Mesenchymal stem cell (in vitro differentiated cells and primary cell): Measurements from ENCODE around the gene P3H2.

ENCODE experiments used
- DNase-seq: peaks from one replicate; pipeline ENCODE4 v3.0.0-alpha.2; 2013
- H2AFZ ChIP-seq: one replicate; pipeline ENCODE4 v1.6.1; 2013; ENCODE audit warnings: low read depth, mild to moderate bottlenecking, control low read depth, inconsistent platforms, low read length, moderate library complexity
- H2AK5ac ChIP-seq: 2 replicates; pipeline ENCODE4 v1.6.1; 2013; ENCODE audit warnings: low read length, moderate library complexity, mild to moderate bottlenecking, inconsistent platforms; ENCODE audit not compliant: severe bottlenecking
- H2BK120ac ChIP-seq: one replicate; pipeline ENCODE4 v1.6.1; 2013; ENCODE audit warnings: low read depth, mild to moderate bottlenecking, inconsistent platforms, low read length, moderate library complexity
- H2BK12ac ChIP-seq, 2 experiments: one replicate each; pipeline ENCODE4 v1.6.1; 2013; ENCODE audit warnings: inconsistent platforms in 2 of 2, low read length in 2 of 2, mild to moderate bottlenecking in 2 of 2, moderate library complexity in 2 of 2, control low read depth in 1 of 2
- H2BK15ac ChIP-seq: one replicate; pipeline ENCODE4 v1.6.1; 2013; ENCODE audit warnings: mild to moderate bottlenecking, low read depth, inconsistent platforms; ENCODE audit not compliant: poor library complexity, severe bottlenecking
- H2BK5ac ChIP-seq: 2 replicates; pipeline ENCODE4 v1.6.1; 2013; ENCODE audit warnings: low read depth, mild to moderate bottlenecking, low read length, control low read depth, inconsistent platforms; ENCODE audit not compliant: poor library complexity, severe bottlenecking
- H3K14ac ChIP-seq, 2 experiments: one replicate each; pipeline ENCODE4 v1.6.1; 2013; ENCODE audit warnings: inconsistent platforms in 2 of 2, low read length in 2 of 2, control low read depth in 1 of 2, mild to moderate bottlenecking in 1 of 2, moderate library complexity in 1 of 2
- H3K18ac ChIP-seq, 2 experiments: one replicate each; pipeline ENCODE4 v1.6.1; 2013; ENCODE audit warnings: inconsistent platforms in 2 of 2, low read length in 2 of 2, control low read depth in 1 of 2, low read depth in 1 of 2, mild to moderate bottlenecking in 1 of 2
- H3K23ac ChIP-seq, 2 experiments: one replicate each; pipeline ENCODE4 v1.6.1; 2013; ENCODE audit warnings: inconsistent platforms in 2 of 2, low read length in 2 of 2, mild to moderate bottlenecking in 2 of 2, moderate library complexity in 2 of 2, control low read depth in 1 of 2
- H3K27ac ChIP-seq: 2 replicates; pipeline ENCODE4 v1.5.1; 2013; ENCODE audit warnings: mild to moderate bottlenecking, moderate library complexity, low read length, control low read depth, inconsistent platforms; ENCODE audit not compliant: poor library complexity, severe bottlenecking
- H3K27me3 ChIP-seq, 2 experiments: 2 replicates each; pipeline versions ENCODE4 v1.6.1 to v1.7.0; 2013; ENCODE audit warnings: low read length in 2 of 2, mild to moderate bottlenecking in 2 of 2, moderate library complexity in 2 of 2, control low read depth in 1 of 2, inconsistent platforms in 1 of 2; ENCODE audit not compliant: control insufficient read depth in 1 of 2, insufficient read depth in 1 of 2
- H3K36me3 ChIP-seq, 2 experiments: 2 replicates each; pipeline versions ENCODE4 v1.6.1 to v1.7.0; 2013; ENCODE audit warnings: low read length in 2 of 2, control low read depth in 1 of 2, inconsistent platforms in 1 of 2, low read depth in 1 of 2, mild to moderate bottlenecking in 1 of 2; ENCODE audit not compliant: insufficient read depth in 2 of 2, control insufficient read depth in 1 of 2
- H3K4ac ChIP-seq, 2 experiments: one replicate each; pipeline ENCODE4 v1.6.1; 2013; ENCODE audit warnings: inconsistent platforms in 2 of 2, low read length in 2 of 2, mild to moderate bottlenecking in 2 of 2, moderate library complexity in 2 of 2, control low read depth in 1 of 2, low read depth in 1 of 2
- H3K4me1 ChIP-seq: 2 replicates; pipeline ENCODE4 v1.6.1; 2013; ENCODE audit warnings: low read depth, low read length, control low read depth; ENCODE audit not compliant: control insufficient read depth, insufficient read depth
- H3K4me2 ChIP-seq: 2 replicates; pipeline ENCODE4 v1.6.1; 2013; ENCODE audit warnings: low read length, mild to moderate bottlenecking, inconsistent platforms; ENCODE audit not compliant: poor library complexity, severe bottlenecking
- H3K4me3 ChIP-seq, 2 experiments: 2 replicates each; pipeline versions ENCODE4 v1.5.1 to v1.7.0; 2013; ENCODE audit warnings: low read length in 2 of 2, mild to moderate bottlenecking in 2 of 2, control low read depth in 1 of 2, low read depth in 1 of 2; ENCODE audit not compliant: insufficient read depth in 1 of 2
- H3K79me1 ChIP-seq: replicated peaks from 2 replicates; pipeline ENCODE4 v1.6.1; 2013; ENCODE audit warnings: mild to moderate bottlenecking, control low read depth, low read length, inconsistent platforms; ENCODE audit not compliant: poor library complexity, severe bottlenecking
- H3K9ac ChIP-seq: 2 replicates; pipeline ENCODE4 v1.7.0; 2013; ENCODE audit warnings: mild to moderate bottlenecking, low read length, moderate library complexity
- H3K9me3 ChIP-seq: 2 replicates; pipeline ENCODE4 v1.7.0; 2013; ENCODE audit warnings: mild to moderate bottlenecking, low read length; ENCODE audit not compliant: control insufficient read depth
- H4K8ac ChIP-seq: one replicate; pipeline ENCODE4 v1.6.1; 2013; ENCODE audit warnings: inconsistent platforms, mild to moderate bottlenecking, low read length, moderate library complexity
- H4K91ac ChIP-seq: one replicate; pipeline ENCODE4 v1.6.1; 2013; ENCODE audit warnings: mild to moderate bottlenecking, low read length, inconsistent platforms
- WGBS: methylation state at CpG from one replicate; pipeline ENCODE4 v1.1.7; 2013; ENCODE audit warnings: mixed read lengths; 5-methylcytosine and 5-hydroxymethylcytosine counted together

P3H2 gene

DNA sequence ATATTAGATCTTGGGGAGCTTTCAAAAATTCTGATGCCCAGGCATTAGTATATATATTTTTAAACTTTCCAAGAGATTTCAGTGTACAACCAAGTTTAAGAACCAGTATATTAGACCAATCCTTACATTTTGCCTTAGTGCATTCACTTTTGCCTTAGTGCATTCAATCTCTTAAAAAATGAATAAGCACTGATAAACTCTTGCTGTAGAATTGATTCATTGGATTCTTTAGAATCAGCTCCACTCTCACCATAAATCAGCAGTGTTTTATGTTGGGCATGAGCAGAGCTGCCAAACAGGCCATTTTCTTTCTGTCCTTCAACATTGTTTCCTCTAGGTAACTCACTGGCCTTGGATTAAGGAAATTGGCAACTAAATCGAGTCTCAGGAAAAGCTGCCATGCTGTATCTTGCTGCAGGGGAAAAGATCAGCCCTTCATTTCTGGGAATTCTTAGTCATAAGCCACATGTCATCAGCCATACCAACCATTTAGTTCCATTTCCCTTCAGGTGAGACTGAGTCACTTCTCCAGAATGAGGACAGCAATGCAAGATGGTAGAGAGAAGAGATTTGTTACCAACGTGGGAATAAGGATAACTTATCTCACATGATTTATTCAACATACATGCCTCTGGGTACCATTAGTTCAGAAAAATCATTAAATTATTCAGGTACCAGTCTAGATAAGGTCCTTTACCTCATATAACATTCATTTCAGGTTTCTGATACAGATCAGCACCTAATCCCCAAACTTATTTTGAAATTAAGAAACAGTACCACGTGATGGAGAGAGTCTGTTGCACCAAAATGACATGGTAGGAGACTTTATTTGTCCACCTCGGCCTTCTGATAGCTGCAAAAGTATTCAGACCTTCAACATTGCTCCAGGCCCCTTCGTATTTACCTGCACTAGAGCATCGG lies 192.5 kb downstream of the P3H2 start:
- no peak overlapping the region for H3K27ac ChIP-seq
- H3K9me3 ChIP-seq: peaks cover 2% of the 10 kb centered on the region
- H3K79me1 ChIP-seq: no peaks in the 10 kb centered on the region
- H2BK15ac ChIP-seq: no peak overlapping the region
- no peak overlapping the region for H2AFZ ChIP-seq
- no peak overlapping the region for H3K4ac ChIP-seq
- H3K18ac ChIP-seq: no peak overlapping the region
- H3K36me3 ChIP-seq: no peaks in the 10 kb centered on the region
- no peak overlapping the region for H3K9ac ChIP-seq
- no peak overlapping the region for H2BK12ac ChIP-seq
- no peak overlapping the region for H3K4me2 ChIP-seq
- no peak for DNase-seq
- no peaks in the 10 kb centered on the region for H3K4me1 ChIP-seq
- no peak overlapping the region for H3K4me3 ChIP-seq
- no peak overlapping the region for H2BK5ac ChIP-seq
- H2BK120ac ChIP-seq: no peak overlapping the region
- H2AK5ac ChIP-seq: no peak overlapping the region
- no peak overlapping the region for H3K14ac ChIP-seq
- no peak overlapping the region for H3K23ac ChIP-seq
- WGBS: 88% methylated on average over 6 of the region's 6 CpGs
- H3K27me3 ChIP-seq: no peaks in the 10 kb centered on the region
- H4K91ac ChIP-seq: no peak overlapping the region
- H4K8ac ChIP-seq: no peak overlapping the region

DNA sequence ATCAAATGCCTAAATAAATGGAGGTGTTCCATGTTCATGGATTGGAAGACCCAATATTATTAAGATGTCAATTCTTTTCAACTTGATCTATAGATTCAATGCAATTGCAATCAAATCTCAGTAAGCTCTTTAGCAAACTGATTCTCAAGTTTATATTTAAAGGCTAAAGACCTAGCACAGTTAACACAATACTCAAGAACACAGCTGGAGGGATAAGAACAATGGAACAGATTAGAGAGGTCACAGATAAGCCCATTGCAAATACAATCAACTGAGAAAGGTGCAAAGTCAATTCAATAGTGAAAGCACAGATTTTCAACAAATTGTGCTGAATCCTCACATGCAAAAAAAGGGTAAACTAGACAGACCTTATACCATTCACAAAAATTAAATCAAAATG lies 198.9 kb downstream of the P3H2 start:
- H2BK12ac ChIP-seq: no peak overlapping the region
- no peak overlapping the region for H4K8ac ChIP-seq
- H3K4ac ChIP-seq: no peak overlapping the region
- H2BK5ac ChIP-seq: no peak overlapping the region
- H3K9me3 ChIP-seq: peaks cover 8% of the 10 kb centered on the region
- no peak overlapping the region for H4K91ac ChIP-seq
- no peak overlapping the region for H2BK15ac ChIP-seq
- no peaks in the 10 kb centered on the region for H3K4me1 ChIP-seq
- no peak overlapping the region for H2AK5ac ChIP-seq
- H3K27ac ChIP-seq: no peak overlapping the region
- H2BK120ac ChIP-seq: no peak overlapping the region
- H3K36me3 ChIP-seq: no peaks in the 10 kb centered on the region
- H3K4me2 ChIP-seq: no peak overlapping the region
- no peak overlapping the region for H3K4me3 ChIP-seq
- H3K14ac ChIP-seq: no peak overlapping the region
- H3K23ac ChIP-seq: no peak overlapping the region
- H3K79me1 ChIP-seq: no peaks in the 10 kb centered on the region
- H3K18ac ChIP-seq: no peak overlapping the region
- DNase-seq: no peak
- no peaks in the 10 kb centered on the region for H3K27me3 ChIP-seq
- H2AFZ ChIP-seq: no peak overlapping the region
- no peak overlapping the region for H3K9ac ChIP-seq

DNA sequence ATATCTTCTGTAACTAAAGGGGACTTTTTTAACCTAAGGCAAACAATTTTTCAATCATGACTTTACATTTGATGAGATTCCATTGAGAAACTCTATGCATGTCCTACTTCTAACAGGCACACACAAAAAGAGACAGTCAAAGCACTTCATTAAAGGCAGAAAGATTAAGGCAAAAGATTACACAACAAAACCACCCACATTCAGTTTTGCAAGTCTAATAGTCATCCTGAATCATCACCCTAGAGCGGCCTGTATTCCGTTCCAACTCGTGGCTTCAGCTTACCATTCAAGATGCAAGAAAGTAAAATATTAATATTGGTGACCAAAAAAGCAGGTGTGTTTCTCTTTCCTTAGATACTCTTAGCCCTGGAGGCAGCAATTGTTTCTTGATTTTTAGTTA lies 205.9 kb downstream of the P3H2 start:
- no peaks in the 10 kb centered on the region for H3K36me3 ChIP-seq
- DNase-seq: peak; percentile 87
- WGBS: no CpG with 5 or more reads among the region's 3 CpGs
- H3K14ac ChIP-seq: no peak overlapping the region
- no peak overlapping the region for H4K8ac ChIP-seq
- no peak overlapping the region for H3K4me2 ChIP-seq
- no peak overlapping the region for H2BK5ac ChIP-seq
- H3K9ac ChIP-seq: peak overlapping the region; percentile 52
- no peak overlapping the region for H2AK5ac ChIP-seq
- peak overlapping the region in 1 of 2 experiments; percentile 58 for H3K4me3 ChIP-seq
- no peak overlapping the region for H2AFZ ChIP-seq
- no peak overlapping the region for H2BK120ac ChIP-seq
- H3K9me3 ChIP-seq: no peaks in the 10 kb centered on the region
- H2BK15ac ChIP-seq: no peak overlapping the region
- no peak overlapping the region for H2BK12ac ChIP-seq
- H3K4ac ChIP-seq: no peak overlapping the region
- no peak overlapping the region for H3K27ac ChIP-seq
- no peaks in the 10 kb centered on the region for H3K4me1 ChIP-seq
- H3K79me1 ChIP-seq: no peaks in the 10 kb centered on the region
- no peaks in the 10 kb centered on the region for H3K27me3 ChIP-seq
- no peak overlapping the region for H4K91ac ChIP-seq
- no peak overlapping the region for H3K18ac ChIP-seq
- H3K23ac ChIP-seq: no peak overlapping the region

DNA sequence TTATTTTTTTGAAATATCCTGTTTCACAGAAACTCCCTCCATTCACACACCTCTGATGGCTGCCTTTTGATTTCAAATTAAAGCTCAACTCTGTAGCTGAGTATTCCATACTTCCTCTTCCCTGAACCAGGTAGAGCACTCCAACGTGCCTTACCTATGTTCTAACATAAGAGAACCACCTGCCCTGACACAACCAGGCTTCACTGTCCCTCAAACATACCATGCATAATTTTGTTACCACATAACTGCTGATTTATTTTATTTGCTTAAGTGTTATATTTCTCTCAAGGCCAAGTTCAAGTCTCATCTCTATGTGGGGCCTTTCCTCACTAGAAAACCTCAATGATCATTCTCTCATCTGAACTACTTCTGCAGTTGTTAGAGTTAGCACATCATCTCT lies 209.7 kb downstream of the P3H2 start:
- H3K4me1 ChIP-seq: no peaks in the 10 kb centered on the region
- H3K18ac ChIP-seq: no peak overlapping the region
- H3K23ac ChIP-seq: no peak overlapping the region
- no peak overlapping the region for H4K8ac ChIP-seq
- H2AFZ ChIP-seq: no peak overlapping the region
- no peak overlapping the region for H4K91ac ChIP-seq
- no peak overlapping the region for H2BK15ac ChIP-seq
- no peak overlapping the region for H3K4me2 ChIP-seq
- H3K79me1 ChIP-seq: no peaks in the 10 kb centered on the region
- H3K4ac ChIP-seq: no peak overlapping the region
- H3K36me3 ChIP-seq: no peaks in the 10 kb centered on the region
- 82% methylated on average over 1 of the region's 1 CpG for WGBS
- H2BK120ac ChIP-seq: no peak overlapping the region
- no peaks in the 10 kb centered on the region for H3K9me3 ChIP-seq
- no peak overlapping the region for H3K27ac ChIP-seq
- no peak overlapping the region for H3K9ac ChIP-seq
- no peaks in the 10 kb centered on the region for H3K27me3 ChIP-seq
- no peak overlapping the region for H2AK5ac ChIP-seq
- DNase-seq: no peak
- H2BK12ac ChIP-seq: no peak overlapping the region
- H3K14ac ChIP-seq: no peak overlapping the region
- H2BK5ac ChIP-seq: no peak overlapping the region
- H3K4me3 ChIP-seq: no peak overlapping the region
